ENCODE data around the gene PRPSAP1.

DNA sequence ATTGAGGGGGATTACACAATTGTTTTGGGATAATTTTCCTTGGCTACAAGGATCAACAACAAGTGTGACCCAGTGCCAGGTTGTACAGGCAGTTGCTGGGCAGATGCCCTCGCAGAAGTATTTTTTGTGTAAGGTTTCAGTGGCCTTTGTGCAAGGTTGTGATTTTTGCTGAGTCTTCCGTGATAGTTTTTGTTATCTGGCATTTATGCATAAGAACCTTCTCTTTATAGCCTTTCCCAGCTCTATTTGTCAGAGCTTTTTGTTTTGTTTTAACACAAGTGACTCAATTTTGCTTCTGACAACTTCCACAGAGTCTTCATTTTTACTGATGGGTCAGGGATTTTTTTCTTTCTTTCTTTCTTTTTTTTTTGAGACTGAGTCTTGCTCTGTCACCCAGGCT is 6.7 kb upstream of the PRPSAP1 start:
- TF ChIP-seq, protein P1, sequence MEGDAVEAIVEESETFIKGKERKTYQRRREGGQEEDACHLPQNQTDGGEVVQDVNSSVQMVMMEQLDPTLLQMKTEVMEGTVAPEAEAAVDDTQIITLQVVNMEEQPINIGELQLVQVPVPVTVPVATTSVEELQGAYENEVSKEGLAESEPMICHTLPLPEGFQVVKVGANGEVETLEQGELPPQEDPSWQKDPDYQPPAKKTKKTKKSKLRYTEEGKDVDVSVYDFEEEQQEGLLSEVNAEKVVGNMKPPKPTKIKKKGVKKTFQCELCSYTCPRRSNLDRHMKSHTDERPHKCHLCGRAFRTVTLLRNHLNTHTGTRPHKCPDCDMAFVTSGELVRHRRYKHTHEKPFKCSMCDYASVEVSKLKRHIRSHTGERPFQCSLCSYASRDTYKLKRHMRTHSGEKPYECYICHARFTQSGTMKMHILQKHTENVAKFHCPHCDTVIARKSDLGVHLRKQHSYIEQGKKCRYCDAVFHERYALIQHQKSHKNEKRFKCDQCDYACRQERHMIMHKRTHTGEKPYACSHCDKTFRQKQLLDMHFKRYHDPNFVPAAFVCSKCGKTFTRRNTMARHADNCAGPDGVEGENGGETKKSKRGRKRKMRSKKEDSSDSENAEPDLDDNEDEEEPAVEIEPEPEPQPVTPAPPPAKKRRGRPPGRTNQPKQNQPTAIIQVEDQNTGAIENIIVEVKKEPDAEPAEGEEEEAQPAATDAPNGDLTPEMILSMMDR (IDR thresholded peaks at IDR 0.05; ENCODE audit: low read length) = no peak
- TF ChIP-seq EZH2phosphoT487 (IDR thresholded peaks at IDR 0.05; ENCODE audit: low read length) (no peak), EZH2 (optimal IDR thresholded peaks at IDR 0.05; ENCODE audit: low read depth, low read length) (no peak)

Measured in MM.1S (cell line).